SK-N-SH (cell line): ENCODE results near the gene MYO1D.

ENCODE experiments used
- EP300 ChIP-seq, 2 experiments: IDR thresholded peaks; 2 replicates each; pipeline versions ENCODE4 v1.4.0 to v1.6.1; 2012; ENCODE audit warnings: borderline replicate concordance in 1 of 2, low read depth in 1 of 2, low read length in 1 of 2
- FOSL2 ChIP-seq: IDR thresholded peaks from 2 replicates; pipeline ENCODE4 v1.4.0; 2012; ENCODE audit warnings: low read depth, mild to moderate bottlenecking, moderate library complexity, borderline replicate concordance
- GABPA ChIP-seq: IDR thresholded peaks from 2 replicates; pipeline ENCODE4 v1.4.0; 2012; ENCODE audit warnings: low read depth, mild to moderate bottlenecking
- JUND ChIP-seq: IDR thresholded peaks from 2 replicates; pipeline ENCODE4 v1.4.0; 2012
- NFIC ChIP-seq: IDR thresholded peaks from 2 replicates; pipeline ENCODE4 v1.4.0; 2012; ENCODE audit warnings: borderline replicate concordance
- POLR2AphosphoS5 ChIP-seq: IDR thresholded peaks from 2 replicates; pipeline ENCODE4 v1.6.1; 2012; ENCODE audit warnings: low read depth, low read length
- SIN3A ChIP-seq: IDR thresholded peaks from 2 replicates; pipeline ENCODE4 v1.6.1; 2012; ENCODE audit warnings: low read depth, mild to moderate bottlenecking, low read length, moderate library complexity, borderline replicate concordance
- TAF1 ChIP-seq: IDR thresholded peaks from 2 replicates; pipeline ENCODE4 v1.6.1; 2012; ENCODE audit warnings: low read depth, mild to moderate bottlenecking, low read length, moderate library complexity, borderline replicate concordance
- TF ChIP-seq, protein P1 (sequence below): fragments of 200-600 bp; sonication (generic); IDR thresholded peaks from 2 replicates; pipeline ENCODE4 v1.6.1; 2017; ENCODE audit warnings: antibody characterized with exemption, mild to moderate bottlenecking, moderate library complexity
- TF ChIP-seq, protein P2 (sequence below): IDR thresholded peaks from 2 replicates; pipeline ENCODE4; 2012

DNA sequence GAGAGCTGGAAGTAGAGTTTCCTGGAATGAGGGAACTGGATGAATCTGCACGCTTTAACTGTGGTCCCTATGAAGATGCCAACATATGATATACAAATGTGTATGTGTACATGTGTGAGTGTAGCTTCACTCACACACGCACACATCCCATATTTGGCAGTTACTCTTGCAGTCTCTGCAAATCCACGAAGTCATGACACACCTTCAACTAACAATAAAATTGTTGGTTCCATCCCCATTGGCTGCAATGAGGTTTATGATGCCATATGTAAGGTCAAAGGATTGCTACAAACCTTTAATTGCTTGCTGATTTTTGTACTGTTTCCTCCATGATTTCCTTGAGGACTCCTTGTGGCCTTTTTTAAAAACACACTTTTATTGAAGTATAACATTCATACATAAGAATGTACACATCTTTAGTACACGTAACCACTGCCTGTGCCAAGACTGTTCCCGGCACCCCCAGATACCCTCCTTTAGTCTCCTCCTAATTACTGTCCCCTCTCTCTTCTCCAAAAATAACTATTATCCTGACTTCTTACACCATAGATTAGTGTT, 22.0 kb downstream of the MYO1D start:
- TF ChIP-seq SIN3A (no peak), EP300 (IDR thresholded peaks at IDR 0.05; ENCODE audit: borderline replicate concordance in 1 of 2, low read depth in 1 of 2, low read length in 1 of 2) (no peak), NFIC (no peak), TAF1 (no peak), POLR2AphosphoS5 (no peak), JUND (no peak), GABPA (no peak), FOSL2 (no peak)
- TF ChIP-seq, protein P1, sequence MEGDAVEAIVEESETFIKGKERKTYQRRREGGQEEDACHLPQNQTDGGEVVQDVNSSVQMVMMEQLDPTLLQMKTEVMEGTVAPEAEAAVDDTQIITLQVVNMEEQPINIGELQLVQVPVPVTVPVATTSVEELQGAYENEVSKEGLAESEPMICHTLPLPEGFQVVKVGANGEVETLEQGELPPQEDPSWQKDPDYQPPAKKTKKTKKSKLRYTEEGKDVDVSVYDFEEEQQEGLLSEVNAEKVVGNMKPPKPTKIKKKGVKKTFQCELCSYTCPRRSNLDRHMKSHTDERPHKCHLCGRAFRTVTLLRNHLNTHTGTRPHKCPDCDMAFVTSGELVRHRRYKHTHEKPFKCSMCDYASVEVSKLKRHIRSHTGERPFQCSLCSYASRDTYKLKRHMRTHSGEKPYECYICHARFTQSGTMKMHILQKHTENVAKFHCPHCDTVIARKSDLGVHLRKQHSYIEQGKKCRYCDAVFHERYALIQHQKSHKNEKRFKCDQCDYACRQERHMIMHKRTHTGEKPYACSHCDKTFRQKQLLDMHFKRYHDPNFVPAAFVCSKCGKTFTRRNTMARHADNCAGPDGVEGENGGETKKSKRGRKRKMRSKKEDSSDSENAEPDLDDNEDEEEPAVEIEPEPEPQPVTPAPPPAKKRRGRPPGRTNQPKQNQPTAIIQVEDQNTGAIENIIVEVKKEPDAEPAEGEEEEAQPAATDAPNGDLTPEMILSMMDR = peak; percentile 41
- TF ChIP-seq, protein P2, sequence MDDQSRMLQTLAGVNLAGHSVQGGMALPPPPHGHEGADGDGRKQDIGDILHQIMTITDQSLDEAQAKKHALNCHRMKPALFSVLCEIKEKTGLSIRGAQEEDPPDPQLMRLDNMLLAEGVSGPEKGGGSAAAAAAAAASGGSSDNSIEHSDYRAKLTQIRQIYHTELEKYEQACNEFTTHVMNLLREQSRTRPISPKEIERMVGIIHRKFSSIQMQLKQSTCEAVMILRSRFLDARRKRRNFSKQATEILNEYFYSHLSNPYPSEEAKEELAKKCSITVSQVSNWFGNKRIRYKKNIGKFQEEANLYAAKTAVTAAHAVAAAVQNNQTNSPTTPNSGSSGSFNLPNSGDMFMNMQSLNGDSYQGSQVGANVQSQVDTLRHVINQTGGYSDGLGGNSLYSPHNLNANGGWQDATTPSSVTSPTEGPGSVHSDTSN = no peak
